ENCODE results near the gene ALAS1. TPM values are rescaled to one million over a fixed set of nuclear protein-coding genes. Genes with fewer than 3 reads are reported as not detected.

ALAS1 gene
- total RNA-seq, 6 experiments from 2014 or later: 73.4 to 783 (median 147) TPM

GRCh38 chr3:52248165-52248541 lies 50.2 kb downstream of the ALAS1 start:
- H3K27ac ChIP-seq: no peak overlapping the region
- intact Hi-C loops (cut with DNase I): no loop called here
- WGBS (ENCODE audit: insufficient coverage, low coverage, low lambda C conversion rate, missing lambda C conversion rate): 95% methylated on average over 3 of the region's 10 CpGs

GRCh38 chr3:52248816-52249547 lies 51.0 kb downstream of the ALAS1 start:
- peak in 1 of 4 donors; percentile 0 for ATAC-seq
- H3K36me3 ChIP-seq: peaks cover 0 to 19% (median 9%) of the 10 kb centered on the region in 4 donors

More at GRCh38 chr3:52248165-52248541, 50.2 kb downstream of the ALAS1 start:
- no peak for ATAC-seq
- no peaks in the 10 kb centered on the region for H3K27me3 ChIP-seq
- H3K4me3 ChIP-seq: no peak overlapping the region
- no peak for DNase-seq
- H3K36me3 ChIP-seq: peaks cover 0 to 11% (median 4%) of the 10 kb centered on the region in 4 donors
- peaks cover 0 to 16% (median 4%) of the 10 kb centered on the region in 4 donors for H3K4me1 ChIP-seq
- TF ChIP-seq POLR2A (IDR thresholded peaks at IDR 0.05): no peak
- TF ChIP-seq CTCF (IDR thresholded peaks at IDR 0.05): no peak
- H3K9me3 ChIP-seq: no peaks in the 10 kb centered on the region

GRCh38 chr3:52249683-52250082 lies 51.7 kb downstream of the ALAS1 start:
- H3K4me3 ChIP-seq: no peak overlapping the region
- no peaks in the 10 kb centered on the region for H3K9me3 ChIP-seq
- peaks cover 0 to 26% (median 9%) of the 10 kb centered on the region in 4 donors for H3K36me3 ChIP-seq
- H3K4me1 ChIP-seq: peaks cover 0 to 16% (median 4%) of the 10 kb centered on the region in 4 donors
- intact Hi-C loops (cut with DNase I): no loop called here
- 89% methylated on average over 4 of the region's 6 CpGs for WGBS (ENCODE audit: insufficient coverage, low coverage, low lambda C conversion rate, missing lambda C conversion rate)
- H3K27ac ChIP-seq: no peak overlapping the region
- no peak for DNase-seq
- no peaks in the 10 kb centered on the region for H3K27me3 ChIP-seq
- no peak for TF ChIP-seq POLR2A (IDR thresholded peaks at IDR 0.05)
- no peak for TF ChIP-seq CTCF (IDR thresholded peaks at IDR 0.05)
- no peak for ATAC-seq

More at GRCh38 chr3:52248816-52249547, 51.0 kb downstream of the ALAS1 start:
- H3K4me1 ChIP-seq: peaks cover 0 to 16% (median 4%) of the 10 kb centered on the region in 4 donors
- no peak overlapping the region for H3K27ac ChIP-seq
- H3K27me3 ChIP-seq: no peaks in the 10 kb centered on the region
- WGBS (ENCODE audit: insufficient coverage, low coverage, low lambda C conversion rate, missing lambda C conversion rate): 89% methylated on average over 5 of the region's 10 CpGs
- peak in 2 of 3 donors; percentile 55 to 65 for DNase-seq
- TF ChIP-seq POLR2A (IDR thresholded peaks at IDR 0.05): no peak
- no peak for TF ChIP-seq CTCF (IDR thresholded peaks at IDR 0.05)
- intact Hi-C loops (cut with DNase I): no loop called here
- H3K9me3 ChIP-seq: no peaks in the 10 kb centered on the region
- H3K4me3 ChIP-seq: no peak overlapping the region

GRCh38 chr3:52250122-52250521 lies 52.2 kb downstream of the ALAS1 start:
- WGBS (ENCODE audit: insufficient coverage, low coverage, low lambda C conversion rate, missing lambda C conversion rate): no CpG with 5 or more reads among the region's 1 CpG
- Histone ChIP-seq H3K4me1 (peaks cover 0 to 16% (median 4%) of the 10 kb centered on the region in 4 donors), H3K36me3 (peaks cover 0 to 26% (median 10%) of the 10 kb centered on the region in 4 donors), H3K4me3 (no peak overlapping the region), H3K27me3 (no peaks in the 10 kb centered on the region), H3K27ac (no peak overlapping the region), H3K9me3 (no peaks in the 10 kb centered on the region)
- ATAC-seq (no peak), DNase-seq (no peak)
- intact Hi-C loops (cut with DNase I): no loop called here
- TF ChIP-seq POLR2A (IDR thresholded peaks at IDR 0.05) (no peak), CTCF (IDR thresholded peaks at IDR 0.05) (no peak)
